Stimulated activated CD8-positive, alpha-beta memory T cell treated with anti-CD3 and anti-CD28 coated beads, Interleukin-4, amount 100 ng/mL, for 24 hours (primary cell): Measurements from ENCODE around the gene RBMS3.

ENCODE experiments used
- DNase-seq: peaks from one replicate; pipeline ENCODE4 v3.0.0-alpha.2; 2020; ENCODE audit warnings: low read depth

RBMS3 gene

DNA sequence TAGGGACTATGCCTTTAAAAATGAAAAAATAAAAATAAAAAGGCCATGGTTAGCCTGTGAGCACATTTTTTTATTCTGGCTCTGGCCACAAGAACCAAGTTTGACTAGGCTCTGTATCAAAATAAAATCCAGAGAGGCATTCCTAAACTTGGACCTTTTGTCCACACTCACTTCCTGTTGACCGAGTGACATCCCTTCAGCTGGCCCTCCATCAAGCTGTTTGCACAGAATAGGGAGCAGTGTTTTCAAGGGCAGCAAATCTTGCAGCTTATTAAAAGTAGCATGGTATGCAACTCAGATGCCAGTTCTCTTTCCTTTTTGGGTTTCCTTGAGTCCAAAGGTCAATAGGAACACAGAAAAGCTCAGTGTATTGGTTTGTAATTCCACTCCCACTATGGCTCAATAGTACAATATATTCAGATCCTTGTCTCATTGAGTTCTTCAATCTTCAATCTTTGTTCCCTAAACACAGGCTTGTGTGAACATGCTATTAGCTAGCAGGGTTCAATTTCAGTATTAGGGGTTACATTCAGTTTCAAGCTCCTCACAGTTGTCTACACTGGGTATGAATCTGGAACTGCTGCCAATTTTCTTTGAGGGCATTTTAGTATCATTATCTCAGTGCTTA, 244.5 kb downstream of the RBMS3 start:
- DNase-seq = no peak

DNA sequence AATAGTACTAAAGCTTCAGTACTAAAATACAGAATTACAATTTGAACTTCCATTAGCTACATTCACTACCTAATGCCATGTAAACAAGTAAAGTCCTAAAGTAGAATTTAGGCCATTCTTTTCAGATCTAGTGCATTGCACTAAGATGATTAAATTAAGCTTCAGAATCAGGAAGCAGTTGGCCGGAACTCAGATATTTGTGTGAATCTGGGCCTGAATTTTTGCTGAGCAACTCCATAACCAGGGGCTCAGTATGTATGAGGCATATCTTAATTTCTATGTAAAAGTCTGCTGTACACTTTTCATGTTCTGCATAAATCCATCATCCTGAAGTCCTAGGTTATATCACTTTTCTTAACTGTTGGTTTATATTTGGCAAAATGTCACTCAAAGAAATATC, 246.4 kb downstream of the RBMS3 start:
- DNase-seq = no peak

DNA sequence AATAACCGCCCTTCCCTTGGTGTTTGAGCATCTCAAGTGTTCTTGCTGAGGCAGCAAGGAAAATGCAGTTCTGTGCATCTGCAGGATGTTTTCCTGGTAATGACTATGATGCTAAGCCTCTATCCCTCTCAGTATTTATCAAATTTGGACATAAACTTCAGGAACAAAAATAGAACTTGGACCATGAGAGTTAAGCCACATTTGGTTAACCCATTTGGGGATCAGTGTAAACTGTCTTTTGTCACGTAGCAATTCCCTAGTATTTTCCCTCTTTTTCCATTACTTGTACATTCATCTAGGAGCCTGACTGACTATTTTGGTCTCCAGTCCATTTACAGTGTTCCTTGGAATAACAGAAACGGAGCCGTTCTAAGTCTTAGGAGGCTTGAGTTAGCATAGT, 250.8 kb downstream of the RBMS3 start:
- no peak for DNase-seq

DNA sequence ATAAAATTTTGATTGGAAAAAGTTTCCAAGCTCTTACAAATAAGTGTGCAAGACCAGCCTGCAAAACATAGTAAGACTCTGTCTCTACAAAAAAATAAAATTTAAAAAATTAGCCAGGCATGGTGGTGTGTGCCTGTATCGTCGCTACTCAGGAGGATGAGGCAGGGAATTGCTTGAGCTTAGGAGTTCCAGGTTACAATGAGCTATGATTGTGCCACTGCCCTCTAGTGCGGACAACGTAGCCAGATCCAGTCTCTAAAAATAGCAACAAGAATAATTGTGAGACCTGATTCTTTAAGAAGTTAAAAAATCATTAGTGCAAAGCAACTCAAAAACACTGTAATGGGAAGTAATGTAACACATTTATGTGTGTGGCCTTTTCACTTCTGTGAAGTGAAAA, 251.6 kb downstream of the RBMS3 start:
- no peak for DNase-seq

DNA sequence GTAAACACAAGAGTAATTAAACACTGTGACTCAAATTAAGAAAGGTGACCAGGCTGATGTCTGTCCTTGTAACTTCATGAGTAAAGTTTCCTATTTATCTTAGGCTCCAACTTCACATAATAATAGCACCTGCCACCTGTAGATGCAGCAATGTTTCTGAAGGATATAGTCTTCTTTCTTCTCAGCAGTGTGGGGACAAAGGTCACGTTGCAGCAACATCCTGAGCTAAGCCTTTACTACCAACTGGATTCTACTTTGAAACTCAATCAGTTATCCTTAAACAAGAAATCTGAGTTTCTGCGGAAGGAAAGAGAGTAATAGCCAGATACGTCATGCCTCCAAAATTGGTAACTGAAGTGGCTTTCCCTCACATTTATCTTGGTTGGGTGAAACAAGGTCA, 253.1 kb downstream of the RBMS3 start:
- DNase-seq = no peak

DNA sequence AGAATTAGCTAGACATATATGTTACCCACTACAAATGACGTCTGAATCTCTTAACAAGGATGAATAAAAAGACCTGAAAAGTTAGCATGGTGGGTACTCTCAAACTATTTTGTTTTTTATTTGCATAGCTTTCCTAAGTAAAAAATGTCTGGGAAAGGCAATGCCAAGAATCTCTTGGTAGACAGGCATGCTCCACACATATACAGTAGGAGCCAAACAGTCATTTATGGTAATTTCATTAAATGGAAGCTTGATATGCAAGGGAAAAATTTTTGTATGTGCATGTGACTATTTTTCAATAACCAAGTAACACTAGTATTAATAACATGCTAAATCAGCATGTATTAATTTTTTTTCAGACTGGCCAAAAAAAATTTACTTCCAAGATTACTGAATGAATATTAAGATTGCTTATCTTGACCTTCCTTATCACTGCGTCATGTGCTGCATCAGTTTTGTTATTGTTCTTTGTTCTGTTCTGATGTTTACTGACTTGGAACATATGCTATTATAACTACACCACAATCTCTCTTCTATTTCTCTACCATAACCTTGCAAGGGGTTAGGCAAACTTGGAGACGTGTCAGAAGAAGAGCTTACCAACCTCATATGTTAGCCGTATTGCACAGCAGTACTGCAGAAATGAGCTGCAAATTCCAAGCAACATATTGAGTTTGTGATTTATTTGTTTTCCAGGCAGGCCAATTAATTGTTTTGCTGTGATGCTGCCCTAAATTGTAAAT, 255.3 kb downstream of the RBMS3 start:
- DNase-seq = no peak

DNA sequence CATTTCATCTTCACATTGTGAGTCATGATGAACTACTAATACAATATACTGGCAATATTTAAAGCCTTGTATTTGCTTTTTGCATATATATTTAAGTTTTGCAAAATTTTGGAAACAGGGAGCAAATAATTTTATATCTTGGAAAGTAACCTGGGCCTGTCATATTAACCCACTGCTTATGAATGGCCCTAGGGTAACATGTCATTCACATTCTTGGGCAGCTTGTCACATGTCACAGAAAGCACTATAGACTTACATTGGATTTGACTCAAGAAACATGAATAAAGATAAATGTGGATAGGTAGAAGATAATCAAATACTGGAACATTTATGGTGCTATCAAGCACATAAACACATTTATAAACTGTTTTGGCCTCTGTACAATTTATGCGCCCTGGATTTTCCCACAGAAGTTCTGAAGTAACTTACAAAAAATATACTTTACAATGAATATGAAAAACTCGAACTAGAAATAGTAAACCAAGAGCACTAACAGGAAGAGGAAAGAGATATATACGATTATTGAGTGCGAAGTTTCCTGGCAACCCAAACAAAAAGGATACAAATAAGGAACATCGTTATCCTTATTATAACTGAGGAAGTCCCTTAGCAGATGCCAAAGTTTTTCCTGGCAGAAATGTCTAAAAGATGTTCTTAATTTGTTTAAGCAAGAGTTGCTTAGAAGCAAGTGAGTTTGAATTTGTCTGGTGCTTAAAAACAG, 257.2 kb downstream of the RBMS3 start:
- DNase-seq = no peak

DNA sequence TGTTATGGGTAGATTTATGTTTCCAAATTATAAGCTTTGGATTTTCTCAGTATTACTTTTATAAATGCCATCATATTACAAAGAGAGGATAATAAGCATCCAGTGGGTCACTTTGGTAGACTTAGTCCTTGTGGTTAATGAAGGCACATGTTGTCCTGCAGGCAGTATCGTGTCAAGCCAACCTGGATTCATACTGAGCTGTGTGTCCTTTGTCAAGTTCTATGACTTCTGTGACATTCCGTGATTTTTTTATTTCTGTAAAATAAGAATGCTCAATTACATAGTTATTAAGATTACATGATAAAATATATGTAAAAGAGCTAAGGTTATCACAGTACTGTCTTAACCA, 257.7 kb downstream of the RBMS3 start:
- DNase-seq = no peak

DNA sequence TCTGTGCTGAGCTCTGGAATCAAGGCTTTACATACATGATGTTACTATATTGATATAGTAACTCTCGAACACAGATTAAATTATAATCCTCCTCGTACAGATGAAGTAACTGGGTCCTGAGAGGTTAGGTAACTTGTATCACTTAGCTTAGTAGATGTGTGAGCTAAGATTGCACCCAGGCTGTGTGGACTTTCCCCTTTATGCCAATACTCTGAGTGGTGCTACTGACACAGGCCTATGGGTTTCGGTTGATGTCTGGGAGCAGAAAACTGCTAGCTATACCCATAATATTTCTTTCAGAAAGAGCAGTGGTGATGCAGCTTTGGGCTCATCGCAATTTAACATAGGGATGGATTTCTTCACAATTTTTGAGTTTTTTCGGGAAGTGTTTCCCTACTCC, 259.7 kb downstream of the RBMS3 start:
- no peak for DNase-seq

DNA sequence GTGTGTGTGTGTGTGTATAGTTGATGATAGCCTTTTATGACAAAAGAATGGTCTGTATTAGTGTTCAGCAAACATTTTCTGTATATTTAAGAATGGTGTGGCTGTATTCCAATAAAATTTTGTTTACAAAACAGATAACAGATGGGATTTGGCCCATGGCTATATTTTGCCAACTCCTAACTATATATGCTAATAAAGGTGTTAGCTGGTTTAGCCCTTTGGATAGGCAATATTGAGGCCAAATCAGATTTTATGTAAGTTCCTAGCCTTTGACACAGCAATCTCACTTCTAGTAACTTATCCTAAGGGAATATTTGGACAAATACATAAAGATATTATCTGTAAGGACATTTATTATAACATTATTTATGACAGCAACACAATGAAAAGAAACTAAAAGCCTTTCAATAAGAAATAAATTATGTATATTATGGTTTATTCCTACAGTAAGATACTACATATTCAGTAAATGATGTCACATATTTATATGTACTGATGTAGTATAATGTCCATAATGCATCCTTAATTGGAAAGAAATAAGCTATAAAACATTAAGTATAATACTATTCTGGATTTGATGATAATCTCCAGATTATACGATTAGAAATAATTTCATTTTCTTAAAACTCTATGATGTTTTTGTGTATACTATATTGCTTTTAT, 264.0 kb downstream of the RBMS3 start:
- DNase-seq = no peak

DNA sequence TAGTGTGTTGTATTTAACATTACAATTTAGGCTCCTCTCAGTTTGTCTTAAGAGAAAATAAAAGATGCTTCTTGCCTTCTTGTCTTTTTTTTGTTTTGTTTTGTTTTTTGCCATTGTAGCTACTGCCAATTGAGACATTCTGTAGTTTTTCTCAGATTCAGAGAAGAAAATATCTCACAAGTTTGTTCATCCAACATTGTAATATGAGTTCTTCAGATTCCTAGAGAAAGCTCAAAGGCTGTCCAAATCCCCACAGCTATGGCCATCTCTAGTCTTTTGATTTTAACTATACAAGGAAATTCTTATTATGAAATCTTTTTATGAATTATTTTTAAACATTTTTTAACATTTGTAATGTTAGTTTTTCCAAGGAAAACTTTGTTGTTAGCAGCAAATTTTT, 264.7 kb downstream of the RBMS3 start:
- no peak for DNase-seq

DNA sequence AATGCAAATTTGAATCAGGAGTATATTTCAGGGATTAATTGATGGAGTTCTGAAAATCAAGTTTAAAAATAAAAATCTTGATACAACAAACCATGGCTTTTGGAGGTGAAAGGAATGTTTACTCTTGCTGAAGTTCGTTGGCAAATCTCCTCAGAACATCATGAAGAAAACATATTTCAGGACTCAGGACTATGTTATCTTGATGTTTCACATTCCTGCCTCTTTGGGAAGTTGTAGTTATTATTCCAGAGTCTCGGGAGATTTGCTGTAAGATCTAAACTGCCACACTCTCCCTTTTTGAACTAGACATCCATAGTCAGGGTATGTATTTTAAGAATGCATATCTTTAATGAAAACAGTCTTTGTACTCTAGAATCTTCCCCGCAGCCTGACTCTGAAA, 271.2 kb downstream of the RBMS3 start:
- no peak for DNase-seq

DNA sequence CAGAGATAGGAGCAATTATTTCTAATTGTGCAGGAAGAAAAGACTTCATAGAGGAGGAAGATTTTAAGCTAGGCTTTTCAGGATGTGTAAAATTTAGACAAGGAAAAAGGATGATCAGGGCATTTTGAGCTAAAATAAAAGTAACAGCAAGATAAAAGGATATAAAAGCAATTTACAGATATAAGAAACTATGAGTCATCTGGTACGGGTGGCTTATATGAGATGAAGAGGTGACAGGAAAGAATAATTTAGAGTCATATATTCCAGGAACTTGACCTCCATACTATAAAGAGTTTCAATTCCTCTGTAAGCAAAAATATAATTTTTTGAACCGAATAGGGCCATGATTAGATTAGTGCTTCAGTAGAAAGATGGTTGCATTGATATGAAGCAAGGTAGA, 273.7 kb downstream of the RBMS3 start:
- no peak for DNase-seq

DNA sequence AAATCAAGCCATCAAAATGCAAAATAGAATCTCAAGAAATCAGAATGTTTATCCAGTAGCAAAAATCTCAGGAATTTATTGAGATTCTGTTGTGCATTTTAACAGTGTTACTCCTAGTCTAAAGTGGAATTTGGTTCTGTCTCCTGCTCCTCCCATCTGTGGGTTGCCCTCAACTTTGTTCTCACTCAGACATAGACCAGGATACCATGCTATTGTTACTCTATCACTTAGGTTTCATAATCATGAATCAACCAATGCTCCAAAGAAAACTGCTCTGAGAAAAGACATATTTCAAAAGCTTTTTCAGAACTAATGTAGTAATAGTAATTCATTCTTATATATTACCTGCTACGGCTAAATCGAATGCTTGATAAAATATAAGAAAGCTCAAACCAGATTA, 274.7 kb downstream of the RBMS3 start:
- DNase-seq = no peak

DNA sequence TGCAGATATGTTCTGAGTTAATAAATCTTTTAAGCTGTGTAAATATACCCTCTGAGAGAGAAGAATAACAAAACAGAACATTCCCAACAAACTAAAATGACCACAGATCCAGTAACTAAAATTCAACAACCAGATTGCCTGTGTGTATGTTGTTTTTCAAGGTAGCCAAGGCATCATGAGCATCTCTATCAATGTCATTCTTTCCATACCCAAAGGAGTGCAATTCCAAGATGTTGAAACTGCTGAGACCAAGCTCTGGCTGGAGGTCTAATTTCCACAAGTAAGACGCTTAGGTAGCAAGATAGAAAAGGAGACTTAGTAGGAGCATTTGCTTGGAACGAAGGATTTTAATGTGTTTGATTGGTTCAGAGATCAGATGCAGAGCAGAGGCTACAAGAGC, 276.3 kb downstream of the RBMS3 start:
- no peak for DNase-seq

DNA sequence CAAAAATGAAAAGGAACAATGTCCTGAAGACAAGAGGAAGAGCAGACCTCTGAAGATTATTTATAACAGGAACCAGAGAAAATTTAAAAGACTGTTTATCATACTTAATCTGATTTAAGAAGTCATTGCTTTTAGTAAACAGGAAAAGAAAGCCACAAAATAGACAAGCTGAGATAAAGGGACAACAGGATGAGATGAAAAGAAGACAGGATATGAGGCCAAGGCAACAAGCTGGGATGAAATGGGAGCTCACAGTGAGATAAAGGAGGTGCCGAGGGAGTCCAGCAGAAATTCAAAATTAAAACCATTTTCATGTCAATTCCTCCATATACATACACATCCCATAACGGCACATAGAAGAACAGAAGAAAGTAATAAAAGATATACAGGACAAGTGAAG, 277.0 kb downstream of the RBMS3 start:
- DNase-seq = no peak

DNA sequence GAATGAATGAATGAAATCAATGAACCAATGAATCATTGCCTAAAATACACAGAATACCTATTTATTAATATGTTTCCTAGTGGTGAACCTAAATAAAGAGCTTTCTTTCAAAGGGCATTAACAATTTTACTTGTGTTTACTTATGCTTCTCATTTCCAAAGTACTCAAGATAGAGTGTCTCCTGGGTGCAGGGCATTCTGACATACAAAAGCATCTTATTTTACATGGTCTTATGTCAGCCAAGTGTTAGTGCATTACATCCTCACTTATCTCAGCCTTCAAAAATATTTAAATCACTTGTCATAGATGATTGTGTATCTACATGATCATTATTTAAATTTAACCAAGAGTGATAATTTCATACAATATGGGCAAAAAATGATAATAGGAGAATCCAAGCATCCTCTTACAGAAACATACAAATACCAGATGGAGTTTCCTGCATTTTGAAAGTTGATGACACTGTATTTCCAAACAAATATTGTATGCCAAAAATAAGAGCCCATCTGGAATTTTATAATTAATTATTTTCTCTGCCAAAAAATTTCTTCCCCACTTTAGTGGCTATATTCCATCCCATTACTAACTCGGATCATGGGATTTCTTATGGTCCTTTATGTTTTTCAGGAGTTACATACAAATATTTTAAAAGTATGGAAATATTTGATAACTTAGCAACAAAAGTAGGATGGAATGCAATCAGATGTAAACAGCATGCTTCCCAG, 279.0 kb downstream of the RBMS3 start:
- no peak for DNase-seq

DNA sequence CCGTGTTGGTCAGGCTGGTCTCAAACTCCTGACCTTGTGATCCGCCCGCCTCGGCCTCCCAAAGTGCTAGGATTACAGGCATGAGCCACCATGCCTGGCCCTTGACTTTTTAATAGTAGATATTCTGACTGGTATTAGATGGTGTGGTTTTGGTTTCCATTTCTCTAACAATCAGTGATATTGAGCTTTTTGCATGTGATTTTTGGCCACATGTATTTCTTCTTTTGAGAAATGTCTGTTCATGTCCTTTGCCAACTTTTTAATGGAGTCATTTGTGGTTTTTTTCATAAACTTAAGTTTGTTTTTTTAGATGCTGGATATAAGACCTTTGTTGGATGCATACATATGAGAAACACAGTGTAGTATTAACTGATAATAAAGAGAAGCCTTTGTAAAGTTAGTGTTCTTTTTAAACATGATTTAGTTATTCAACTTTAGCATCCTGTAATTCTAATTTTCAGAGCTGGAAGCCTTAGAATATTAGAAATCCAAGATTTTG, 280.8 kb downstream of the RBMS3 start:
- DNase-seq = no peak

DNA sequence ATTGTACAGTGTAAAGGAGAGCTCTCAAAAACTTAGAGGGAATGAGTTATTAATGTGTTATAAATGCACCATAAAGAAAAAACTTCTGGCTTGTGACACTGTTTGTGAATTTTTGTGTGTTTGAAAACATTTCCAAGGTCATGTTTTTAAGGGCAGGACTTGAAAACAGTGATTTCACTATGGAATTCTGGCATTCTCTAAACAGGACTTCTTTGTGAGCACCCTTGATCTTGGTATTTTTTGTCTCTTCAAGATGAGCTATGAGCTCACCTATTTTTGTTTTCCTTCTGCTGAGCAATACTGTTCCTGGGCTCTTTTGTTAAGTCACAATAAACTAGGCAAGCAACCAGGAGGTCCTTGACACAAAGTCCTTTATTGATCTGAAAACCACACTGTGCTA, 284.4 kb downstream of the RBMS3 start:
- DNase-seq = no peak

DNA sequence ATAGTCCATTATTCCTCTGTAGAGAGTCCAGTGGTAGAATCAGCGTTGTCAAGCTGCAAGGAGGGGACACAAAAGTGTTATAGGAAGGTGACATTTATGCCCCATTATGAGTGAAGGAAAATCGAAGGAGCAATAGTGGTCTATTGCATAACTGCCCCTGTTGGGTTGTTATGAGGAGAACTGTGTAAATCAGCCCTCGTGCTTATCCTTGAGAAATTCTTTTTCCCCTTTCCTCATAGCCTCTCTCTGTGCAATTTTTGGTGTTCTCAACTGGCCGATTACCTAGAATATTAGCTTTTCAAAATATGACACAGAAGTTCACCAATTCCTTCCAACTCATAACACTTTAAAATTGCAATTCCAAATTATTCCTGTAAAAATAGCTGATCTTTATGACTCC, 286.6 kb downstream of the RBMS3 start:
- no peak for DNase-seq

DNA sequence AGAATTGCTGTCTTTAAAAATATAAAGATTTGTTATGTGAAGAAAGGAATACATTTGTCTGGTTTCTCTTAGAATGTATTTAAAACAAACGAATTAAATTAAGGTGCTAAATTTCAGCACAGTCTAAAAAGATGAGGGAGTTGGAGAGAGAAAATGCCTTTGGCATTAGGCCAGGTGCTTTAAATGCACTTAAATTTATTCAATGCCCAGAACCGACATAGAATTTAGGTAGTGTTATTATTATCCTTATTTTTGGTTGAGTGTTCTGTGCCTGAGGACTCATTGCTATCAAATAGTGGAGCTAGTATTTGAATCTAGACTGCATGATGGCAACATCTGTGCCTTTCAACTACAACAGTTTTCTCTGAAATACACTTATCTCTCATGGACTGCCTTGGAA, 287.5 kb downstream of the RBMS3 start:
- no peak for DNase-seq

DNA sequence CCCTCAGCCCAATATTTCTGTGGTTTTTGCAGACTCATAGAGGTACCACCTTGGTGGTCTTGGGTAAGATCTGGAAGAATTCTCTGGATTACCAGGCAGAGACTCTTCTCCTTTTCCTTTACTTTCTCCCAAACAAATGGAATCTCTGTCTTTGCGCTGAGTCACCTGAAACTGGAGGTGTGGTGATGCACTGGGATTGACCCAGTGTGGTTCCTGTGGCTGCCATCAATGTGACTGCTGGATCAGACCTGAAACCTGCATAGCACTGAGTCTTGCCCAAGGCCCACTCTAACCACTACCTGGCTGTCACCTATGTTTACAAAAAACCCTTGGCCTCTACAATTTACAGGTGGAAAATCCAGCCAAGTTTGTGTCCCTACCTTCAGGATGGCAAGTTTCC, 295.3 kb downstream of the RBMS3 start:
- DNase-seq = no peak
